Measurements from ENCODE around the gene KIF21A. TPM values are rescaled to one million over a fixed set of nuclear protein-coding genes. Genes with fewer than 3 reads are reported as not detected.

The KIF21A gene, protein sequence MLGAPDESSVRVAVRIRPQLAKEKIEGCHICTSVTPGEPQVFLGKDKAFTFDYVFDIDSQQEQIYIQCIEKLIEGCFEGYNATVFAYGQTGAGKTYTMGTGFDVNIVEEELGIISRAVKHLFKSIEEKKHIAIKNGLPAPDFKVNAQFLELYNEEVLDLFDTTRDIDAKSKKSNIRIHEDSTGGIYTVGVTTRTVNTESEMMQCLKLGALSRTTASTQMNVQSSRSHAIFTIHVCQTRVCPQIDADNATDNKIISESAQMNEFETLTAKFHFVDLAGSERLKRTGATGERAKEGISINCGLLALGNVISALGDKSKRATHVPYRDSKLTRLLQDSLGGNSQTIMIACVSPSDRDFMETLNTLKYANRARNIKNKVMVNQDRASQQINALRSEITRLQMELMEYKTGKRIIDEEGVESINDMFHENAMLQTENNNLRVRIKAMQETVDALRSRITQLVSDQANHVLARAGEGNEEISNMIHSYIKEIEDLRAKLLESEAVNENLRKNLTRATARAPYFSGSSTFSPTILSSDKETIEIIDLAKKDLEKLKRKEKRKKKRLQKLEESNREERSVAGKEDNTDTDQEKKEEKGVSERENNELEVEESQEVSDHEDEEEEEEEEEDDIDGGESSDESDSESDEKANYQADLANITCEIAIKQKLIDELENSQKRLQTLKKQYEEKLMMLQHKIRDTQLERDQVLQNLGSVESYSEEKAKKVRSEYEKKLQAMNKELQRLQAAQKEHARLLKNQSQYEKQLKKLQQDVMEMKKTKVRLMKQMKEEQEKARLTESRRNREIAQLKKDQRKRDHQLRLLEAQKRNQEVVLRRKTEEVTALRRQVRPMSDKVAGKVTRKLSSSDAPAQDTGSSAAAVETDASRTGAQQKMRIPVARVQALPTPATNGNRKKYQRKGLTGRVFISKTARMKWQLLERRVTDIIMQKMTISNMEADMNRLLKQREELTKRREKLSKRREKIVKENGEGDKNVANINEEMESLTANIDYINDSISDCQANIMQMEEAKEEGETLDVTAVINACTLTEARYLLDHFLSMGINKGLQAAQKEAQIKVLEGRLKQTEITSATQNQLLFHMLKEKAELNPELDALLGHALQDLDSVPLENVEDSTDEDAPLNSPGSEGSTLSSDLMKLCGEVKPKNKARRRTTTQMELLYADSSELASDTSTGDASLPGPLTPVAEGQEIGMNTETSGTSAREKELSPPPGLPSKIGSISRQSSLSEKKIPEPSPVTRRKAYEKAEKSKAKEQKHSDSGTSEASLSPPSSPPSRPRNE (N-terminal part only)
- total RNA-seq, result 12.5 and 22.0 TPM in 2 replicates

DNA sequence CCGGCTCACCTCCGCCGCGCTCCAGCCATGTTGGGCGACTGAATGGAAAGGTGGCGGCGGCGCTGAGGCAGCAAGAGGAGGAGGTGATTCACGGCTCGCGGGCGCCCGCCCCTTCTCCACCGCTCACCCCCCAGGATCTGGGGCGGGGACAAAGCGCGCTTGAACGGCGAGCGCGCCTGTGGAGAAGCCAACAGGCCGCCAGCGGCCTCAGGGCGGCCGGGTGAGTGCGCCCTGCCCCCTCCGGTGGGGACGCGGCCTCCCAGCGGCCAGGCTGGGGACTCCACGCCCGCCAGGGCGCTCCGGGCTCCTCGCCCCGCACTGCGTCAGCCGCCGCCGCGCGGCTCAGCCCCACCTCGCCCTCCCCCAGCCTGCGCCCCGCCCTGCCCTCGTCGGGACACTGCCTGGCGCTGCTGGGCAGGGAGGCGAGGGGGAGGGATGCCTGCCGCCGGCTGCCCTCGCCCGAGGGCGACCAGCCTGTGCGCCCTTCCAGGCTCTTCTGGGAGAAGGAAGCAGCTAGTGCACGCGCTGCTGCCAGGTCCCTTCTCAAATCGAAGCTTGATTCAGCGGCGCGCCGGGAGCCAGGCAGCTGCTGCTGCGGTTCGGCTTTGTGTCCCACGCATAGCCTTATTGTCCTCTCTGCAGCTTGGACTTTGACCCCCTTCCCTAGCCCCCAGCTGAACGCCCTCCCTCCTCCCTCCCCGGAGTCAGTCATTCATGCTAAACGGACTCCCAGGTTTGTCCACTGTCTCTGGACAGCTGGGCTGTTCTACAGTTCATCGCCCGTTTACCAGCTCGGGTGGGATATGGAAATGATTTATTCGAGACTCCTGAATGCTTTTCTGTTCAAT, at the start of gene KIF21A:
TSS of gene KIF21A (minus strand) at position 40 of the 848 bp plus-strand sequence. CDS start 150 bp downstream, outside the sequence.

Other genes starting within 250 kb of the KIF21A start
- 0.05 and 0.30 TPM in 2 replicates for gene ABCD2, start 176.7 kb upstream of the KIF21A start, total RNA-seq